Measurements from ENCODE around the gene IPO4. TPM values are rescaled to one million over a fixed set of nuclear protein-coding genes. Genes with fewer than 3 reads are reported as not detected.

Gene IPO4
- total and polyA plus RNA-seq, 2 of the 13 experiments (the other 11 are each of a cell fraction or from before 2014, with no cell fraction given): 39.0 to 179 TPM

GRCh38 chr14:24195186-24196070 lies 6.8 kb upstream of the IPO4 start, which contains the start of gene TM9SF1 (continued):
- TF ChIP-seq ZFY (CRISPR knock-in tag; IDR thresholded peaks at IDR 0.05) (peak; percentile 100), KDM2A (CRISPR knock-in tag; IDR thresholded peaks at IDR 0.05; ENCODE audit: borderline replicate concordance, low read depth) (peak; percentile 100), ZNF142 (CRISPR knock-in tag; IDR thresholded peaks at IDR 0.05) (peak; percentile 85), DNMT1 (CRISPR knock-in tag; IDR thresholded peaks at IDR 0.05) (no peak; the same call in none of the 2 replicates), ZBTB20 (CRISPR knock-in tag; IDR thresholded peaks at IDR 0.05; ENCODE audit: borderline replicate concordance, low read depth) (peak; percentile 97), ADNP (CRISPR knock-in tag; IDR thresholded peaks at IDR 0.05) (no peak), SAFB2 (CRISPR knock-in tag; IDR thresholded peaks at IDR 0.05; ENCODE audit: borderline replicate concordance, low read depth) (peak; percentile 100), ZNF17 (CRISPR knock-in tag; IDR thresholded peaks at IDR 0.05) (no peak), ZNF34 (CRISPR knock-in tag; IDR thresholded peaks at IDR 0.05; ENCODE audit: borderline replicate concordance) (peak; percentile 92), ZNF143 (CRISPR knock-in tag; IDR thresholded peaks at IDR 0.05) (peak; percentile 82), SATB2 (CRISPR knock-in tag; IDR thresholded peaks at IDR 0.05) (peak; percentile 79)
- TF ChIP-seq, protein P1, sequence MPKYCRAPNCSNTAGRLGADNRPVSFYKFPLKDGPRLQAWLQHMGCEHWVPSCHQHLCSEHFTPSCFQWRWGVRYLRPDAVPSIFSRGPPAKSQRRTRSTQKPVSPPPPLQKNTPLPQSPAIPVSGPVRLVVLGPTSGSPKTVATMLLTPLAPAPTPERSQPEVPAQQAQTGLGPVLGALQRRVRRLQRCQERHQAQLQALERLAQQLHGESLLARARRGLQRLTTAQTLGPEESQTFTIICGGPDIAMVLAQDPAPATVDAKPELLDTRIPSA (CRISPR knock-in tag; IDR thresholded peaks at IDR 0.05; ENCODE audit: borderline replicate concordance): peak; percentile 99
- TF ChIP-seq, protein P2, sequence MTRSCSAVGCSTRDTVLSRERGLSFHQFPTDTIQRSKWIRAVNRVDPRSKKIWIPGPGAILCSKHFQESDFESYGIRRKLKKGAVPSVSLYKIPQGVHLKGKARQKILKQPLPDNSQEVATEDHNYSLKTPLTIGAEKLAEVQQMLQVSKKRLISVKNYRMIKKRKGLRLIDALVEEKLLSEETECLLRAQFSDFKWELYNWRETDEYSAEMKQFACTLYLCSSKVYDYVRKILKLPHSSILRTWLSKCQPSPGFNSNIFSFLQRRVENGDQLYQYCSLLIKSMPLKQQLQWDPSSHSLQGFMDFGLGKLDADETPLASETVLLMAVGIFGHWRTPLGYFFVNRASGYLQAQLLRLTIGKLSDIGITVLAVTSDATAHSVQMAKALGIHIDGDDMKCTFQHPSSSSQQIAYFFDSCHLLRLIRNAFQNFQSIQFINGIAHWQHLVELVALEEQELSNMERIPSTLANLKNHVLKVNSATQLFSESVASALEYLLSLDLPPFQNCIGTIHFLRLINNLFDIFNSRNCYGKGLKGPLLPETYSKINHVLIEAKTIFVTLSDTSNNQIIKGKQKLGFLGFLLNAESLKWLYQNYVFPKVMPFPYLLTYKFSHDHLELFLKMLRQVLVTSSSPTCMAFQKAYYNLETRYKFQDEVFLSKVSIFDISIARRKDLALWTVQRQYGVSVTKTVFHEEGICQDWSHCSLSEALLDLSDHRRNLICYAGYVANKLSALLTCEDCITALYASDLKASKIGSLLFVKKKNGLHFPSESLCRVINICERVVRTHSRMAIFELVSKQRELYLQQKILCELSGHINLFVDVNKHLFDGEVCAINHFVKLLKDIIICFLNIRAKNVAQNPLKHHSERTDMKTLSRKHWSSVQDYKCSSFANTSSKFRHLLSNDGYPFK (CRISPR knock-in tag; IDR thresholded peaks at IDR 0.05; ENCODE audit: borderline replicate concordance): peak; percentile 99
- TF ChIP-seq, protein P3, sequence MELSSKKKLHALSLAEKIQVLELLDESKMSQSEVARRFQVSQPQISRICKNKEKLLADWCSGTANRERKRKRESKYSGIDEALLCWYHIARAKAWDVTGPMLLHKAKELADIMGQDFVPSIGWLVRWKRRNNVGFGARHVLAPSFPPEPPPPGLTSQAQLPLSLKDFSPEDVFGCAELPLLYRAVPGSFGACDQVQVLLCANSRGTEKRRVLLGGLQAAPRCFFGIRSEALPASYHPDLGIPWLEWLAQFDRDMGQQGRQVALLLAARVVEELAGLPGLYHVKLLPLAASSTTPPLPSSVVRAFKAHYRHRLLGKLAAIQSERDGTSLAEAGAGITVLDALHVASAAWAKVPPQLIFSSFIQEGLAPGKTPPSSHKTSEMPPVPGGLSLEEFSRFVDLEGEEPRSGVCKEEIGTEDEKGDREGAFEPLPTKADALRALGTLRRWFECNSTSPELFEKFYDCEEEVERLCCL (CRISPR knock-in tag; IDR thresholded peaks at IDR 0.05; ENCODE audit: borderline replicate concordance): peak; percentile 98
- TF ChIP-seq, protein P4, sequence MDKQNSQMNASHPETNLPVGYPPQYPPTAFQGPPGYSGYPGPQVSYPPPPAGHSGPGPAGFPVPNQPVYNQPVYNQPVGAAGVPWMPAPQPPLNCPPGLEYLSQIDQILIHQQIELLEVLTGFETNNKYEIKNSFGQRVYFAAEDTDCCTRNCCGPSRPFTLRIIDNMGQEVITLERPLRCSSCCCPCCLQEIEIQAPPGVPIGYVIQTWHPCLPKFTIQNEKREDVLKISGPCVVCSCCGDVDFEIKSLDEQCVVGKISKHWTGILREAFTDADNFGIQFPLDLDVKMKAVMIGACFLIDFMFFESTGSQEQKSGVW (CRISPR knock-in tag; IDR thresholded peaks at IDR 0.05; ENCODE audit: borderline replicate concordance): no peak

Measured in HepG2 (cell line).